HepG2 (cell line): Measurements from ENCODE around the gene LTB4R2. TPM values are rescaled to one million over a fixed set of nuclear protein-coding genes. Genes with fewer than 3 reads are reported as not detected.

ENCODE experiments used
- CC2D1A ChIP-seq: sonication (generic); formaldehyde crosslinking; IDR thresholded peaks from 2 replicates; pipeline ENCODE4 v1.8.1; 2023; ENCODE audit warnings: mild to moderate bottlenecking, missing genetic modification reagents
- FLYWCH1 ChIP-seq: sonication (generic); formaldehyde crosslinking; IDR thresholded peaks from 2 replicates; pipeline ENCODE4 v1.8.1; 2023; ENCODE audit warnings: mild to moderate bottlenecking, missing genetic modification reagents
- GZF1 ChIP-seq: sonication (generic); formaldehyde crosslinking; IDR thresholded peaks from 2 replicates; pipeline ENCODE4 v1.5.1; 2020; ENCODE audit warnings: mild to moderate bottlenecking, missing genetic modification reagents
- HOXD1 ChIP-seq: sonication (generic); formaldehyde crosslinking; IDR thresholded peaks from 2 replicates; pipeline ENCODE4 v1.5.0; 2020; ENCODE audit warnings: missing genetic modification reagents
- MATR3 ChIP-seq: sonication (generic); formaldehyde crosslinking; IDR thresholded peaks from 2 replicates; pipeline ENCODE4 v1.4.0; 2020; ENCODE audit warnings: missing genetic modification reagents
- RFX3 ChIP-seq: IDR thresholded peaks from 2 replicates; pipeline ENCODE4 v1.6.1; 2016; ENCODE audit warnings: missing biosample characterization, missing genetic modification reagents
- THYN1 ChIP-seq: sonication (generic); formaldehyde crosslinking; IDR thresholded peaks from 2 replicates; pipeline ENCODE4 v1.8.1; 2023; ENCODE audit warnings: low read depth, mild to moderate bottlenecking, moderate library complexity, missing genetic modification reagents, borderline replicate concordance
- ZBTB1 ChIP-seq: sonication (generic); formaldehyde crosslinking; IDR thresholded peaks from 2 replicates; pipeline ENCODE4 v1.4.0; 2020; ENCODE audit warnings: missing genetic modification reagents, borderline replicate concordance
- ZNF17 ChIP-seq: sonication (generic); formaldehyde crosslinking; IDR thresholded peaks from 2 replicates; pipeline ENCODE4 v1.5.0; 2020; ENCODE audit warnings: mild to moderate bottlenecking, missing genetic modification reagents
- ZNF317 ChIP-seq: sonication (generic); formaldehyde crosslinking; IDR thresholded peaks from 2 replicates; pipeline ENCODE4 v1.5.0; 2020; ENCODE audit warnings: mild to moderate bottlenecking, missing genetic modification reagents
- ZNF329 ChIP-seq: sonication (generic); formaldehyde crosslinking; IDR thresholded peaks from 2 replicates; pipeline ENCODE4 v1.9.0; 2021; ENCODE audit warnings: low read depth, mild to moderate bottlenecking, missing genetic modification reagents
- polyA plus RNA-seq, 8 experiments: library from polyadenylated mRNA; depleted of rRNA in 3 of 8; stranded (reverse) in 7 of 8; unstranded in 1 of 8; fragments of >200 nt; fragmentation: Illumina TruSeq in 4 of 8; extraction: Trizol in 4 of 8; gene quantifications; 2 replicates each; pipeline versions ENCODE4 v1.2.1 to v1.2.3, GENCODE V29; 2011 to 2016; ENCODE audit warnings: low read depth in 4 of 8, missing spikeins in 1 of 8, mixed read lengths in 1 of 8; ENCODE audit not compliant: insufficient read depth in 1 of 8
- total RNA-seq, 5 experiments: library from RNA; depleted of rRNA; stranded (reverse); fragments of >200 nt; fragmentation: Illumina TruSeq; extraction: Trizol; gene quantifications; 2 replicates each; pipeline ENCODE4 v1.2.3, GENCODE V29; 2016; ENCODE audit warnings: low read depth in 1 of 5
- TF ChIP-seq, protein P1 (sequence below): sonication (generic); formaldehyde crosslinking; IDR thresholded peaks from 2 replicates; pipeline ENCODE4 v1.4.0; 2020; ENCODE audit warnings: mild to moderate bottlenecking, missing genetic modification reagents
- TF ChIP-seq, protein P2 (sequence below): sonication (generic); formaldehyde crosslinking; IDR thresholded peaks from 2 replicates; pipeline ENCODE4 v1.4.0; 2020; ENCODE audit warnings: missing genetic modification reagents, mild to moderate bottlenecking, borderline replicate concordance
- TF ChIP-seq, protein P3 (sequence below): sonication (generic); formaldehyde crosslinking; IDR thresholded peaks from 2 replicates; pipeline ENCODE4 v1.5.0; 2020; ENCODE audit warnings: mild to moderate bottlenecking, missing genetic modification reagents
- TF ChIP-seq, protein P4 (sequence below): sonication (generic); formaldehyde crosslinking; IDR thresholded peaks from 2 replicates; pipeline ENCODE4 v1.5.1; 2020; ENCODE audit warnings: missing genetic modification reagents, mild to moderate bottlenecking, borderline replicate concordance
- TF ChIP-seq, protein P5 (sequence below): sonication (generic); formaldehyde crosslinking; IDR thresholded peaks from 2 replicates; pipeline ENCODE4 v1.4.0; 2020; ENCODE audit warnings: mild to moderate bottlenecking, missing genetic modification reagents

The LTB4R2 gene
- total and polyA plus RNA-seq, 2 of the 13 experiments (the other 11 are each of a cell fraction or from before 2014, with no cell fraction given), result 3.9 to 6.9 TPM

DNA sequence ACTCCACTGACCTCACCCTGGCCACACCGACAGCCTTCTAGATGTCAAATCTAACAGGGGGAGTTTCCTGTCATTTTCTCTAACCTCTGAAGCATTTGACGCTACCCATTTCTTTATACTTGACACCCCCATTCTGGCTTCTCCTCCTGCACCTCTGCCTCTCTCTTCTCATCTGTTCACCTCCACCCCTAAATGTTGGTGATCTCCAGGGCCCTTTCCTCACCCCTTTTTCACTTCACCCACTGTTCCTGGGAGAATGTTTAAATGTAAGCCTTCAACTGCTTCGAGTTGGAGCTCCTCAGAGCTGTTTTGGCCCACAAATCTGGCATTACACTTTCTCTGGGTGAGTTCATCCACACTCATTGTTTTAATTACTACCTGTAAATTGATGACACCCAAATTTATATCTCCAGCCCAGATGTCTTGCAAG, 38.1 kb upstream of the LTB4R2 start (continued):
- TF ChIP-seq, protein P1, sequence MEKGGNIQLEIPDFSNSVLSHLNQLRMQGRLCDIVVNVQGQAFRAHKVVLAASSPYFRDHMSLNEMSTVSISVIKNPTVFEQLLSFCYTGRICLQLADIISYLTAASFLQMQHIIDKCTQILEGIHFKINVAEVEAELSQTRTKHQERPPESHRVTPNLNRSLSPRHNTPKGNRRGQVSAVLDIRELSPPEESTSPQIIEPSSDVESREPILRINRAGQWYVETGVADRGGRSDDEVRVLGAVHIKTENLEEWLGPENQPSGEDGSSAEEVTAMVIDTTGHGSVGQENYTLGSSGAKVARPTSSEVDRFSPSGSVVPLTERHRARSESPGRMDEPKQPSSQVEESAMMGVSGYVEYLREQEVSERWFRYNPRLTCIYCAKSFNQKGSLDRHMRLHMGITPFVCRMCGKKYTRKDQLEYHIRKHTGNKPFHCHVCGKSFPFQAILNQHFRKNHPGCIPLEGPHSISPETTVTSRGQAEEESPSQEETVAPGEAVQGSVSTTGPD (CRISPR knock-in tag), result 0 out of 2 replicates have a peak, but pooled peaks have one; percentile 67
- no peak for TF ChIP-seq HOXD1 (CRISPR knock-in tag)
- TF ChIP-seq, protein P2, sequence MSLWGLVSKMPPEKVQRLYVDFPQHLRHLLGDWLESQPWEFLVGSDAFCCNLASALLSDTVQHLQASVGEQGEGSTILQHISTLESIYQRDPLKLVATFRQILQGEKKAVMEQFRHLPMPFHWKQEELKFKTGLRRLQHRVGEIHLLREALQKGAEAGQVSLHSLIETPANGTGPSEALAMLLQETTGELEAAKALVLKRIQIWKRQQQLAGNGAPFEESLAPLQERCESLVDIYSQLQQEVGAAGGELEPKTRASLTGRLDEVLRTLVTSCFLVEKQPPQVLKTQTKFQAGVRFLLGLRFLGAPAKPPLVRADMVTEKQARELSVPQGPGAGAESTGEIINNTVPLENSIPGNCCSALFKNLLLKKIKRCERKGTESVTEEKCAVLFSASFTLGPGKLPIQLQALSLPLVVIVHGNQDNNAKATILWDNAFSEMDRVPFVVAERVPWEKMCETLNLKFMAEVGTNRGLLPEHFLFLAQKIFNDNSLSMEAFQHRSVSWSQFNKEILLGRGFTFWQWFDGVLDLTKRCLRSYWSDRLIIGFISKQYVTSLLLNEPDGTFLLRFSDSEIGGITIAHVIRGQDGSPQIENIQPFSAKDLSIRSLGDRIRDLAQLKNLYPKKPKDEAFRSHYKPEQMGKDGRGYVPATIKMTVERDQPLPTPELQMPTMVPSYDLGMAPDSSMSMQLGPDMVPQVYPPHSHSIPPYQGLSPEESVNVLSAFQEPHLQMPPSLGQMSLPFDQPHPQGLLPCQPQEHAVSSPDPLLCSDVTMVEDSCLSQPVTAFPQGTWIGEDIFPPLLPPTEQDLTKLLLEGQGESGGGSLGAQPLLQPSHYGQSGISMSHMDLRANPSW (CRISPR knock-in tag), result peak; percentile 15; the same call in 1 of the 2 replicates
- peak; percentile 28; the same call in 1 of the 2 replicates for TF ChIP-seq GZF1 (CRISPR knock-in tag)
- TF ChIP-seq, protein P3, sequence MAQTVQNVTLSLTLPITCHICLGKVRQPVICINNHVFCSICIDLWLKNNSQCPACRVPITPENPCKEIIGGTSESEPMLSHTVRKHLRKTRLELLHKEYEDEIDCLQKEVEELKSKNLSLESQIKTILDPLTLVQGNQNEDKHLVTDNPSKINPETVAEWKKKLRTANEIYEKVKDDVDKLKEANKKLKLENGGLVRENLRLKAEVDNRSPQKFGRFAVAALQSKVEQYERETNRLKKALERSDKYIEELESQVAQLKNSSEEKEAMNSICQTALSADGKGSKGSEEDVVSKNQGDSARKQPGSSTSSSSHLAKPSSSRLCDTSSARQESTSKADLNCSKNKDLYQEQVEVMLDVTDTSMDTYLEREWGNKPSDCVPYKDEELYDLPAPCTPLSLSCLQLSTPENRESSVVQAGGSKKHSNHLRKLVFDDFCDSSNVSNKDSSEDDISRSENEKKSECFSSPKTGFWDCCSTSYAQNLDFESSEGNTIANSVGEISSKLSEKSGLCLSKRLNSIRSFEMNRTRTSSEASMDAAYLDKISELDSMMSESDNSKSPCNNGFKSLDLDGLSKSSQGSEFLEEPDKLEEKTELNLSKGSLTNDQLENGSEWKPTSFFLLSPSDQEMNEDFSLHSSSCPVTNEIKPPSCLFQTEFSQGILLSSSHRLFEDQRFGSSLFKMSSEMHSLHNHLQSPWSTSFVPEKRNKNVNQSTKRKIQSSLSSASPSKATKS (CRISPR knock-in tag), result 0 out of 2 replicates have a peak, but pooled peaks have one; percentile 69
- TF ChIP-seq MATR3 (CRISPR knock-in tag), result no peak
- no peak; the same call in 1 of the 2 replicates for TF ChIP-seq RFX3
- TF ChIP-seq, protein P4, sequence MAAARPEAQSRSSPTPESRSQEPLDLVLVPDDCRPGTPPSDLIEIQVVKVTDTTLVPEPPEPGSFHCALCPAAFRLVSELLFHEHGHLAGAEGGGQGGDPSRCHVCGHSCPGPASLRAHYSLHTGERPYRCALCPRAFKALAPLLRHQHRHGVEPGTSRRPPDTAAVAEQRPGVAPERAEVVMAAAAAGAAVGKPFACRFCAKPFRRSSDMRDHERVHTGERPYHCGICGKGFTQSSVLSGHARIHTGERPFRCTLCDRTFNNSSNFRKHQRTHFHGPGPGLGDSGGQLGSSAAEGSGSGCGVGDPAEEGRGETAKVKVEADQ (CRISPR knock-in tag), result no peak
- TF ChIP-seq CC2D1A (CRISPR knock-in tag), result no peak
- peak; percentile 23; the same call in 1 of the 2 replicates for TF ChIP-seq FLYWCH1
- TF ChIP-seq ZNF317 (CRISPR knock-in tag), result peak; percentile 16; the same call in 1 of the 2 replicates
- TF ChIP-seq THYN1 (CRISPR knock-in tag), result peak; percentile 16; the same call in 1 of the 2 replicates
- TF ChIP-seq ZNF17 (CRISPR knock-in tag), result peak; percentile 1; the same call in 1 of the 2 replicates
- TF ChIP-seq ZBTB1, result 0 out of 2 replicates have a peak, but pooled peaks have one; percentile 47
- TF ChIP-seq, protein P5, sequence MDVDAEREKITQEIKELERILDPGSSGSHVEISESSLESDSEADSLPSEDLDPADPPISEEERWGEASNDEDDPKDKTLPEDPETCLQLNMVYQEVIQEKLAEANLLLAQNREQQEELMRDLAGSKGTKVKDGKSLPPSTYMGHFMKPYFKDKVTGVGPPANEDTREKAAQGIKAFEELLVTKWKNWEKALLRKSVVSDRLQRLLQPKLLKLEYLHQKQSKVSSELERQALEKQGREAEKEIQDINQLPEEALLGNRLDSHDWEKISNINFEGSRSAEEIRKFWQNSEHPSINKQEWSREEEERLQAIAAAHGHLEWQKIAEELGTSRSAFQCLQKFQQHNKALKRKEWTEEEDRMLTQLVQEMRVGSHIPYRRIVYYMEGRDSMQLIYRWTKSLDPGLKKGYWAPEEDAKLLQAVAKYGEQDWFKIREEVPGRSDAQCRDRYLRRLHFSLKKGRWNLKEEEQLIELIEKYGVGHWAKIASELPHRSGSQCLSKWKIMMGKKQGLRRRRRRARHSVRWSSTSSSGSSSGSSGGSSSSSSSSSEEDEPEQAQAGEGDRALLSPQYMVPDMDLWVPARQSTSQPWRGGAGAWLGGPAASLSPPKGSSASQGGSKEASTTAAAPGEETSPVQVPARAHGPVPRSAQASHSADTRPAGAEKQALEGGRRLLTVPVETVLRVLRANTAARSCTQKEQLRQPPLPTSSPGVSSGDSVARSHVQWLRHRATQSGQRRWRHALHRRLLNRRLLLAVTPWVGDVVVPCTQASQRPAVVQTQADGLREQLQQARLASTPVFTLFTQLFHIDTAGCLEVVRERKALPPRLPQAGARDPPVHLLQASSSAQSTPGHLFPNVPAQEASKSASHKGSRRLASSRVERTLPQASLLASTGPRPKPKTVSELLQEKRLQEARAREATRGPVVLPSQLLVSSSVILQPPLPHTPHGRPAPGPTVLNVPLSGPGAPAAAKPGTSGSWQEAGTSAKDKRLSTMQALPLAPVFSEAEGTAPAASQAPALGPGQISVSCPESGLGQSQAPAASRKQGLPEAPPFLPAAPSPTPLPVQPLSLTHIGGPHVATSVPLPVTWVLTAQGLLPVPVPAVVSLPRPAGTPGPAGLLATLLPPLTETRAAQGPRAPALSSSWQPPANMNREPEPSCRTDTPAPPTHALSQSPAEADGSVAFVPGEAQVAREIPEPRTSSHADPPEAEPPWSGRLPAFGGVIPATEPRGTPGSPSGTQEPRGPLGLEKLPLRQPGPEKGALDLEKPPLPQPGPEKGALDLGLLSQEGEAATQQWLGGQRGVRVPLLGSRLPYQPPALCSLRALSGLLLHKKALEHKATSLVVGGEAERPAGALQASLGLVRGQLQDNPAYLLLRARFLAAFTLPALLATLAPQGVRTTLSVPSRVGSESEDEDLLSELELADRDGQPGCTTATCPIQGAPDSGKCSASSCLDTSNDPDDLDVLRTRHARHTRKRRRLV (CRISPR knock-in tag), result 0 out of 2 replicates have a peak, but pooled peaks have one; percentile 51
- TF ChIP-seq ZNF329, result no peak
